Smooth muscle cell (in vitro differentiated cells): ENCODE results near the gene GLRX. TPM values are rescaled to one million over a fixed set of nuclear protein-coding genes. Genes with fewer than 3 reads are reported as not detected.

Experiments
- DNase-seq: peaks from one replicate; lab custom pipeline; 2025; ENCODE audit not compliant: unreplicated experiment; lab: John Stamatoyannopoulos, UW
- H2AFZ ChIP-seq: fragments of 200-600 bp; sonication (generic); 2 replicates; pipeline ENCODE4 v1.6.0; 2016; ENCODE audit warnings: antibody characterized with exemption, low read depth, mild to moderate bottlenecking
- H3F3A ChIP-seq: fragments of 200-600 bp; sonication (generic); 2 replicates; pipeline ENCODE4 v1.6.0; 2017; ENCODE audit warnings: antibody characterized with exemption, low read depth
- H3K27ac ChIP-seq: fragments of 200-600 bp; sonication (generic); 2 replicates; pipeline ENCODE4 v1.5.1; 2016; ENCODE audit warnings: low read depth, mild to moderate bottlenecking
- H3K27me3 ChIP-seq: fragments of 200-600 bp; sonication (generic); 2 replicates; pipeline ENCODE4 v1.6.1; 2016; ENCODE audit warnings: low read depth, mild to moderate bottlenecking
- H3K36me3 ChIP-seq: fragments of 200-600 bp; sonication (generic); 2 replicates; pipeline ENCODE4 v1.5.1; 2016; ENCODE audit warnings: low read depth
- H3K4me1 ChIP-seq: fragments of 200-600 bp; sonication (generic); 2 replicates; pipeline ENCODE4 v1.5.1; 2016; ENCODE audit warnings: low read depth
- H3K4me2 ChIP-seq: fragments of 200-600 bp; sonication (generic); 2 replicates; pipeline ENCODE4 v1.6.0; 2016; ENCODE audit warnings: mild to moderate bottlenecking
- H3K4me3 ChIP-seq: fragments of 200-600 bp; sonication (generic); 2 replicates; pipeline ENCODE4 v1.5.1; 2016; ENCODE audit warnings: mild to moderate bottlenecking
- H3K79me2 ChIP-seq: fragments of 200-600 bp; sonication (generic); 2 replicates; pipeline ENCODE4 v1.6.0; 2016; ENCODE audit warnings: low read depth, mild to moderate bottlenecking
- H3K9ac ChIP-seq: fragments of 200-600 bp; sonication (generic); 2 replicates; pipeline ENCODE4 v1.6.0; 2016; ENCODE audit warnings: low read depth
- H3K9me3 ChIP-seq: fragments of 200-600 bp; sonication (generic); replicated peaks from 2 replicates; pipeline ENCODE4 v1.5.1; 2016; ENCODE audit warnings: low read depth
- H4K20me1 ChIP-seq: fragments of 200-600 bp; sonication (generic); 2 replicates; pipeline ENCODE4 v1.6.0; 2016; ENCODE audit warnings: low read depth
- whole genome bisulfite sequencing: methylation state at CpG from one replicate; pipeline ENCODE4 v1.1.7; 2016; ENCODE audit warnings: low lambda C conversion rate; 5-methylcytosine and 5-hydroxymethylcytosine counted together
- polyA plus RNA-seq: library from polyadenylated mRNA; unstranded; fragments of >200 nt; fragmentation: Nextera tagmentation; extraction: Ambion mirVana; gene quantifications from 2 replicates; pipeline ENCODE4 v1.2.1, GENCODE V29; 2016
- total RNA-seq: library from RNA; depleted of rRNA; stranded (reverse); fragments of >200 nt; gene quantifications from 2 replicates; pipeline ENCODE4 v1.2.3, GENCODE V29; 2014
- TF ChIP-seq, protein P1 (sequence below): fragments of 200-600 bp; sonication (generic); IDR thresholded peaks from 2 replicates; pipeline ENCODE4 v1.5.1; 2017; ENCODE audit warnings: borderline replicate concordance, mild to moderate bottlenecking, antibody characterized with exemption; ENCODE audit not compliant: insufficient read depth, poor library complexity, severe bottlenecking

The GLRX gene
- total and polyA plus RNA-seq, 2 experiments from 2014 or later = 50.8 to 95.7 TPM

DNA sequence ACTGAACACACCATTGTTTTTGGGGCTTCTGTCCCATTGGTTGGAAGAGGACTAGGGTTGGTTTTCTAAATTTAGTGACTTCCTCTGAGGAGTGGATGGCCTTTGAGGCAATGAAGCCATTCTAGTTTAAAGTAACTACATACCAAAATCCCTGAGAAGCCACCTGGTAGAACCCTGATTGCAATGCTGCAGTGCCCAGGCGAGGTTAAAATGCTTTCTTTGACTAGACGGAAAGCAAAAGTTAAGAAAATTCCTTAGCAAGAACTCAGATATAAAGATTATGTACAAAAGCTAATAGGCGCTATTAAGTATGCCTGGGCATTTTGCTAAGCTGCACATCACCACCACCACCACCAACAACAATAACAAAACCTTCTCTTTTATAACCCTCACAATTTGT is 20.6 kb downstream of the GLRX start:
- H2AFZ ChIP-seq = no peak overlapping the region
- no peak overlapping the region for H3K9ac ChIP-seq
- TF ChIP-seq, protein P1, sequence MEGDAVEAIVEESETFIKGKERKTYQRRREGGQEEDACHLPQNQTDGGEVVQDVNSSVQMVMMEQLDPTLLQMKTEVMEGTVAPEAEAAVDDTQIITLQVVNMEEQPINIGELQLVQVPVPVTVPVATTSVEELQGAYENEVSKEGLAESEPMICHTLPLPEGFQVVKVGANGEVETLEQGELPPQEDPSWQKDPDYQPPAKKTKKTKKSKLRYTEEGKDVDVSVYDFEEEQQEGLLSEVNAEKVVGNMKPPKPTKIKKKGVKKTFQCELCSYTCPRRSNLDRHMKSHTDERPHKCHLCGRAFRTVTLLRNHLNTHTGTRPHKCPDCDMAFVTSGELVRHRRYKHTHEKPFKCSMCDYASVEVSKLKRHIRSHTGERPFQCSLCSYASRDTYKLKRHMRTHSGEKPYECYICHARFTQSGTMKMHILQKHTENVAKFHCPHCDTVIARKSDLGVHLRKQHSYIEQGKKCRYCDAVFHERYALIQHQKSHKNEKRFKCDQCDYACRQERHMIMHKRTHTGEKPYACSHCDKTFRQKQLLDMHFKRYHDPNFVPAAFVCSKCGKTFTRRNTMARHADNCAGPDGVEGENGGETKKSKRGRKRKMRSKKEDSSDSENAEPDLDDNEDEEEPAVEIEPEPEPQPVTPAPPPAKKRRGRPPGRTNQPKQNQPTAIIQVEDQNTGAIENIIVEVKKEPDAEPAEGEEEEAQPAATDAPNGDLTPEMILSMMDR = no peak
- no peak for DNase-seq
- H3K27me3 ChIP-seq = no peaks in the 10 kb centered on the region
- peaks cover 4% of the 10 kb centered on the region for H3F3A ChIP-seq
- H3K9me3 ChIP-seq = no peaks in the 10 kb centered on the region
- no peaks in the 10 kb centered on the region for H3K4me1 ChIP-seq
- H3K36me3 ChIP-seq = no peaks in the 10 kb centered on the region
- 88% methylated on average over 3 of the region's 3 CpGs for WGBS
- no peak overlapping the region for H3K4me3 ChIP-seq
- H4K20me1 ChIP-seq = no peaks in the 10 kb centered on the region
- no peaks in the 10 kb centered on the region for H3K79me2 ChIP-seq
- H3K27ac ChIP-seq = no peak overlapping the region
- no peak overlapping the region for H3K4me2 ChIP-seq

DNA sequence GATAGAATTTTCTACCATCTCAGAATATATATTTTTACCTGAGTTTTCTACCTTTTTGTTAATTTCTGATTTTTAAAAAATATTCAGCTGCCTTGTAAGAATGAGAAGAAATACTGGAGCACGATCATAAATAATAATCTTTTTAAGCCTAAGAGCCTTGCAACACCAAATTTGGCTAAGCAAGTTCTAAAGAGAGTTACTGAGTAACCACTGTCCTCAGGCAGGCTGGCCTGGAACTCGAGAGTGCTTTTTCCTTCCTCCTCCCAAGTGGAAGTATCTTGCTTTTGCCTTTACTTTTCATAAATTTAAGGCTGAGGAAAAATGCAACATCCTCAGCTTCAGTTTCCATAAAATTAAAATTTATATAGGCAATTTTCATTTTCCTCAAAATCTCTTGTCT is 21.0 kb downstream of the GLRX start:
- Histone ChIP-seq H3K4me1 (no peaks in the 10 kb centered on the region), H3K4me3 (no peak overlapping the region), H3K27ac (no peak overlapping the region), H3F3A (peaks cover 4% of the 10 kb centered on the region), H2AFZ (no peak overlapping the region), H3K9me3 (no peaks in the 10 kb centered on the region), H3K36me3 (no peaks in the 10 kb centered on the region), H3K4me2 (no peak overlapping the region), H4K20me1 (no peaks in the 10 kb centered on the region), H3K79me2 (no peaks in the 10 kb centered on the region), H3K27me3 (no peaks in the 10 kb centered on the region), H3K9ac (no peak overlapping the region)
- WGBS = 43% methylated on average over 2 of the region's 2 CpGs
- no peak for DNase-seq
- TF ChIP-seq, protein P1 = no peak

DNA sequence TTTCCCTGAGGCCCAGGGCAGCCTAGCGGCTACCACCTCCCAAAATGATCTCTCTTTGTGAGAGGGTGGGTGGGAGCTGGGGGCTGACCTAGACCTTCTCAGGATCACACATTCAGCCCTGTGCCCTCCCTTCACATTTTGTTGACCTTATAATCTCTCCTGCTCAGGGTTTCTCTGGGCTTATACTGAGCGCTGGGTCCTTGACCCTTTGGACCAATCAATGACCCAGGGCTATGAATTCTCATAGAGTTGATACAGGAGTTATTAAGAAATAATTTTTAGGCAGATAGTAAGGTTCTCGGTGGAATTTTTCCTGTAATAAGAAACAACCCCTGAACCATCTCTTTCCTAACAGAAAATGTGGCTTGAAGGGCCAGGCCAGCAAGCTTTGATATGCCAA is 22.0 kb downstream of the GLRX start:
- Histone ChIP-seq H3F3A (peaks cover 4% of the 10 kb centered on the region), H4K20me1 (no peaks in the 10 kb centered on the region), H3K9me3 (no peaks in the 10 kb centered on the region), H3K36me3 (no peaks in the 10 kb centered on the region), H2AFZ (no peak overlapping the region), H3K9ac (no peak overlapping the region), H3K27ac (no peak overlapping the region), H3K4me2 (no peak overlapping the region), H3K27me3 (no peaks in the 10 kb centered on the region), H3K4me3 (no peak overlapping the region), H3K79me2 (no peaks in the 10 kb centered on the region), H3K4me1 (no peaks in the 10 kb centered on the region)
- TF ChIP-seq, protein P1 = no peak
- WGBS = 99% methylated on average over 3 of the region's 3 CpGs
- no peak for DNase-seq

DNA sequence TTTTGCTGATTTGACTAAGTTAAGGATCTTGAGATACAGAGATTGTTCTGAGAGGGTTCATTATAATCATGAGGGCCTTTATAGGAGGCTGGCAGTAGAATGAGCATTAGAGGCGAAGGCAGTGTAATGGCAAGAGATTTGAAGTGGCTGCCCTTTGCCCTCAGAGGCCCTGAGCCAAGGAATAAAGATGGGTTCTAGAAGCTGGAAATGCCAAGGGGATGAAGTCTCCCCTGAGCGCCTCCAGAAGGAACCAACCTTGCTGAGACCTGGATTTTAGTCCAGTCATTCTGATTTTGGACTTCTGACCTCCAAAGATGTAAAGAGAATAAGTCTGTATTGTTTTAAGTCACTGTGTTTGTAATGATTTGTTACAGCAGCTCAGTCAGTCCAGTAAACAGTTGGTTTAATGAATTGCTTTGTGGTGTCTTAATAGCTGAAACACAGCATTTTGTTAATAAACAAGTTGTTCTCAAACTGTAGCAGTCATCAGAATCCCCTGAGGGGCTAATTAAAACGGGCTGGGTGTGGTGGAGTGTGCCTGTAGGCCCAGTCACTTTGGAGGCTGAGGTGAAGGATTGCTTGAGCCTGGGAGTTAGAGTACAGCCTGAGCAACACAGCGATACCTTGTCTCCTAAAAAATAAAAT is 23.2 kb downstream of the GLRX start:
- TF ChIP-seq, protein P1 = no peak
- no peak overlapping the region for H2AFZ ChIP-seq
- no peak overlapping the region for H3K27ac ChIP-seq
- H3K4me3 ChIP-seq = no peak overlapping the region
- H3F3A ChIP-seq = peaks cover 8% of the 10 kb centered on the region
- no peaks in the 10 kb centered on the region for H3K27me3 ChIP-seq
- no peak overlapping the region for H3K4me2 ChIP-seq
- no peaks in the 10 kb centered on the region for H3K36me3 ChIP-seq
- no peak overlapping the region for H3K9ac ChIP-seq
- H3K4me1 ChIP-seq = no peaks in the 10 kb centered on the region
- no peaks in the 10 kb centered on the region for H3K9me3 ChIP-seq
- H3K79me2 ChIP-seq = no peaks in the 10 kb centered on the region
- WGBS = 88% methylated on average over 4 of the region's 4 CpGs
- DNase-seq = no peak
- H4K20me1 ChIP-seq = no peaks in the 10 kb centered on the region
